ENCODE data around the gene DUS2.
A peak's percentile ranks its signal among the peaks of the same experiment; 100 is the strongest.

Gene DUS2

GRCh38 chr16:68047987-68048386, 24.9 kb downstream of the DUS2 start:
- no peak for DNase-seq

- DNase-seq: no peak
Measured at GRCh38 chr16:68049449-68049848, 26.4 kb downstream of the DUS2 start.

GRCh38 chr16:68055395-68055794, 32.3 kb downstream of the DUS2 start:
- no peak for DNase-seq

GRCh38 chr16:68059804-68060203, 36.7 kb downstream of the DUS2 start:
- no peak for DNase-seq

- no peak for DNase-seq
Measured at GRCh38 chr16:68061396-68061795, 38.3 kb downstream of the DUS2 start.

GRCh38 chr16:68062910-68063393, 39.9 kb downstream of the DUS2 start:
- DNase-seq: no peak

- DNase-seq: peak; percentile 59
Measured at GRCh38 chr16:68064791-68065365, 41.8 kb downstream of the DUS2 start.

GRCh38 chr16:68065716-68066305, 42.7 kb downstream of the DUS2 start:
- DNase-seq: no peak

- no peak for DNase-seq
Measured at GRCh38 chr16:68066763-68067162, 43.7 kb downstream of the DUS2 start.

- no peak for DNase-seq
Measured at GRCh38 chr16:68068926-68069325, 45.8 kb downstream of the DUS2 start.

- peak; percentile 43 for DNase-seq
Measured at GRCh38 chr16:68069511-68070248, 46.6 kb downstream of the DUS2 start.

GRCh38 chr16:68070249-68070730, 47.2 kb downstream of the DUS2 start:
- DNase-seq: no peak

- DNase-seq: no peak
Measured at GRCh38 chr16:68070806-68071517, 47.9 kb downstream of the DUS2 start.

- no peak for DNase-seq
Measured at GRCh38 chr16:68071518-68071901, 48.4 kb downstream of the DUS2 start.

GRCh38 chr16:68072038-68072695, 49.1 kb downstream of the DUS2 start:
- DNase-seq: no peak

GRCh38 chr16:68073902-68074760, 51.0 kb downstream of the DUS2 start:
- no peak for DNase-seq

- DNase-seq: no peak
Measured at GRCh38 chr16:68074850-68075555, 51.9 kb downstream of the DUS2 start.

GRCh38 chr16:68075980-68076379, 52.9 kb downstream of the DUS2 start:
- DNase-seq: no peak

- DNase-seq: no peak
Measured at GRCh38 chr16:68076560-68076959, 53.5 kb downstream of the DUS2 start.

- DNase-seq: no peak
Measured at GRCh38 chr16:68077866-68078700, 55.0 kb downstream of the DUS2 start.
